Measurements from ENCODE around the gene RYR1.

GRCh38 chr19:38550376-38550775 lies 116.9 kb downstream of the RYR1 start:
- TF ChIP-seq CTCF (IDR thresholded peaks at IDR 0.05) (no peak), POLR2A (IDR thresholded peaks at IDR 0.05) (no peak)

Data from thyroid gland (tissue), 4 donors.